MM.1S (cell line): ENCODE data around the gene DCAF6.

Experiments used
- CTCF ChIP-seq: fragments of 300-600 bp; sonication (generic); IDR thresholded peaks from 2 replicates; pipeline ENCODE4 v1.5.1; 2016; ENCODE audit warnings: antibody characterized with exemption, low read length, mixed read lengths
- EZH2phosphoT487 ChIP-seq: fragments of 300-600 bp; sonication (generic); IDR thresholded peaks from 2 replicates; pipeline ENCODE4 v1.6.1; 2018; ENCODE audit warnings: antibody characterized with exemption, low read length

- TF ChIP-seq CTCF, result no peak
- TF ChIP-seq EZH2phosphoT487, result no peak
Observed at GRCh38 chr1:167964646-167965045, 28.2 kb downstream of the DCAF6 start.
